ENCODE results near the gene ZNF652.

- TF ChIP-seq EZH2 (IDR thresholded peaks at IDR 0.05; ENCODE audit: low read length, unreplicated experiment) = no peak
- no peak for TF ChIP-seq CTCF (conservative IDR thresholded peaks at IDR 0.05; ENCODE audit: low read depth, low read length)
Measured at GRCh38 chr17:49401971-49402611, 40.0 kb upstream of the ZNF652 start.
